CD4-positive, CD25-positive, alpha-beta regulatory T cell (primary cell): Measurements from ENCODE around the gene NXN. TPM values are rescaled to one million over a fixed set of nuclear protein-coding genes. Genes with fewer than 3 reads are reported as not detected.
A peak's percentile ranks its signal among the peaks of the same experiment; 100 is the strongest.
"Not testable (repeated sequence)": the region's sequence is repeated elsewhere in the genome, so short reads cannot be mapped to it uniquely, and the experiment has no call there.

Source experiments
- ATAC-seq, 2 donors: fragments of 150-1000 bp; cut with Tn5 transposase; one replicate each; pipeline ENCODE4 v1.10.0; 2021; ENCODE audit warnings: low read depth in 2 of 2, moderate number of reproducible peaks in 2 of 2, moderate library complexity in 1 of 2
- DNase-seq, 3 donors: peaks; one replicate each; pipeline versions ENCODE4 v3.0.0 to v3.0.0-alpha.2; 2012 to 2022; ENCODE audit warnings: mixed read lengths in 1 of 3
- H3K27ac ChIP-seq: one replicate; pipeline ENCODE4 v1.7.0; 2013; ENCODE audit warnings: mild to moderate bottlenecking, low read length; ENCODE audit not compliant: insufficient read depth, poor library complexity, severe bottlenecking
- H3K27me3 ChIP-seq: one replicate; pipeline ENCODE4 v1.7.0; 2013; ENCODE audit warnings: low read length; ENCODE audit not compliant: control insufficient read depth, insufficient read depth
- H3K36me3 ChIP-seq: one replicate; pipeline ENCODE4 v1.7.0; 2013; ENCODE audit warnings: mild to moderate bottlenecking, low read length, moderate library complexity; ENCODE audit not compliant: control insufficient read depth, insufficient read depth
- H3K4me1 ChIP-seq: 2 replicates; pipeline ENCODE4 v1.7.0; 2013; ENCODE audit warnings: mild to moderate bottlenecking, low read length; ENCODE audit not compliant: insufficient read depth, control insufficient read depth, poor library complexity, severe bottlenecking
- H3K4me3 ChIP-seq: one replicate; pipeline ENCODE4 v1.7.0; 2013; ENCODE audit warnings: low read depth, mild to moderate bottlenecking, low read length, moderate library complexity
- H3K9me3 ChIP-seq, 2 experiments: 1 replicate in 1 of 2; 2 replicates in 1 of 2; pipeline ENCODE4 v1.7.0; 2013; ENCODE audit warnings: low read length in 2 of 2, mild to moderate bottlenecking in 1 of 2, moderate library complexity in 1 of 2; ENCODE audit not compliant: control insufficient read depth in 2 of 2
- H3K27ac Mint-ChIP-seq, 3 donors: one replicate each; pipeline ENCODE4 v1.8.0; 2020 to 2022; ENCODE audit warnings: mild to moderate bottlenecking in 3 of 3, mixed read lengths in 3 of 3, moderate library complexity in 2 of 3
- H3K27me3 Mint-ChIP-seq: one replicate; pipeline ENCODE4 v1.8.0; 2022; ENCODE audit warnings: mild to moderate bottlenecking, mixed read lengths
- H3K36me3 Mint-ChIP-seq: one replicate; pipeline ENCODE4 v1.8.0; 2020; ENCODE audit warnings: mixed read lengths
- H3K4me1 Mint-ChIP-seq, 4 donors: one replicate each; pipeline ENCODE4 v1.8.0; 2020 to 2022; ENCODE audit warnings: mixed read lengths in 4 of 4, mild to moderate bottlenecking in 1 of 4
- H3K4me3 Mint-ChIP-seq, 4 donors: one replicate each; pipeline ENCODE4 v1.8.0; 2020 to 2022; ENCODE audit warnings: mild to moderate bottlenecking in 4 of 4, mixed read lengths in 4 of 4, moderate library complexity in 3 of 4
- H3K9me3 Mint-ChIP-seq, 7 donors: one replicate each; pipeline ENCODE4 v1.8.0; 2020 to 2022; ENCODE audit warnings: mixed read lengths in 7 of 7, mild to moderate bottlenecking in 3 of 7, moderate library complexity in 2 of 7
- polyA plus RNA-seq, 4 donors: library from polyadenylated mRNA; unstranded; fragments of 300-500 nt; fragmentation: Illumina TruSeq; gene quantifications; one replicate each; pipeline ENCODE4 v1.2.3, GENCODE V29; 2021
- total RNA-seq: library from RNA; stranded (reverse); gene quantifications from one replicate; pipeline ENCODE4 v1.2.3, GENCODE V29; 2022

NXN gene
- total and polyA plus RNA-seq, 5 donors from 2014 or later = 0.44 to 0.89 (median 0.65) TPM

DNA sequence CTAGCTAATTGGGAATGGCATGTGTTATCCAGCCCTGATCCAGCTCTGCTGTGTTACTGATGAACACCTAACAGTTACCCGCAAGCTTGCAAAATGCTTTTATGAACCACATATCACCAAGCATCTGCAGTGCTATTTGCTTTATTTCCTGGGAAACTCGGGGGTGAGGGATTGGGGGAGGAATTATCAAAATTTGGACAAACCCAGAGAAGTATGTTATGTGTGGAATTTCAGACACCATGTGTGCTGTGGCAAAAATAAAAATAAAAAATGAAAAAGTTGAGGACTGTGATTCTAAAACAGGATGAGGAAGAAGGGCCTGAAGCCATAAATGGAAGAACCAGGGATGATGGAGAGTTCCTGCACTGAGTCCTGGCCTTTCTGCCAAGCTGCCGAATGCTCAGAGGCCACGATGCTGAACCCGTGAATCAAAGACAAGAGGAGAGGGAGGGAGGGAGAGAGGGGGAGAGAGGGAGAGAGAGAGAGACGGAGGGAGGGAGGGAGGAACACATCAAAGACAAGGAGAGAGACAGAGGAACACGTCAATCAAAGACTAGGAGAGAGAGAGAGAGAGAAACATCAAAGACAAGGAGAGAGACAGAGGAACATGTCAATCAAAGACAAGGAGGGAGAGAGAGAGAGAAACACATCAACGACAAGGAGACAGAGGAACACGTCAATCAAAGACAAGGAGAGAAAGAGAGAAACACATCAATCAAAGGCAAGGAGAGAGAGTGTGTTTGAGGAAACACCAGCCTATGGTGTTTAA, 107.6 kb downstream of the NXN start:
- H3K4me3 ChIP-seq = no peak overlapping the region
- no peaks in the 10 kb centered on the region for H3K9me3 ChIP-seq
- peak overlapping the region in 1 of 3 donors; percentile 79 for H3K27ac Mint-ChIP-seq
- DNase-seq (no peak), ATAC-seq (no peak)
- H3K4me3 Mint-ChIP-seq = no peak overlapping the region
- peaks cover 30% of the 10 kb centered on the region for H3K27me3 Mint-ChIP-seq
- H3K27ac ChIP-seq = no peak overlapping the region
- H3K27me3 ChIP-seq = no peaks in the 10 kb centered on the region
- peaks cover 0 to 4% (median 0%) of the 10 kb centered on the region in 7 donors for H3K9me3 Mint-ChIP-seq
- H3K4me1 Mint-ChIP-seq = peaks cover 0 to 10% (median 3%) of the 10 kb centered on the region in 4 donors
- H3K36me3 Mint-ChIP-seq = no peaks in the 10 kb centered on the region
- H3K36me3 ChIP-seq = no peaks in the 10 kb centered on the region
- H3K4me1 ChIP-seq = no peaks in the 10 kb centered on the region

DNA sequence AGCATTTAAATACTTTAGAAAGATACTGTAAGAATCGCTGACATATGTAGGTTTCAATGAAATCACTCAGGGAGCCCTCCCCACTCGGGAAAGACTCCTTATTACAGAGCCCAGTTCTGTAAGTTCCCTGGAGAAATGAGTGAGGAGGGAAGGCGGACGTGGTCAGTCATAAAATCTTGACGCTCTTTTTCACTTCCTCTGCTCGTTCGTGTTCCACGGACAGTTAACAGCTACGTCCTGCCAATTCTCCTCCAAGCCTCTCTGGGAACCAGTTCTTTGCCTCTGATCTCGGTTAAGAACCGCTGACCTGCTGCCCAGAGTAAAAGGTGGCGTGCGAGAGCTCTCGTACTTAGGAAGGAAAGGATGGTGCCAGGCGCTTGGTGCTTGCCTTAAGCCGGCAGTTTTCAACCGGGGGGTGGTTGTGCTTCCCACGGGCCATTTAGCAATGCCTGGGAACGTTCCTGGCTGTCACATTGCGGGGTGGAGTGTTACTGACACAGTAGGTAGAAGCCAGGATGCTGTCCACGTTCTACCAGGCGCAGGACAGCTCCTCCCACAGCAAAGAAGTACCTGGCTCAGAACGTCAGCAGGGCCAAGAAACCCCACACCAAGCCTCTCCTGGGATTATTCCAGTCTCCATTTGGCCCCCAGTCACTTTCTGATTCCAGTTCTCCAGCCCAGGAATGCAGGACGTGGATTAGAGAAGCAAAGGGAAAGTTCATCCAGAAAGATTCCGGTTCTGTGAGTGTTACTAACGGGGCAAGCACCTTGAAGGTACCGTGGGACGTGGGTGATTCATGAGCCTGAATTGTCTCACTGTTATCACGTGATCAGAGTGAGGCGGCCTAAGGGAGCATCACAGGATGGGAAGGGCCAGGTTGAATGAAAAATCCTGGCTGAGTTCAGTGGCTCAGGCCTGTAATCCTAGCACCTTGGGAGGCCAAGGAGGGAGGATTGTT, 109.7 kb downstream of the NXN start:
- no peak for ATAC-seq
- H3K27me3 Mint-ChIP-seq = peaks cover 30% of the 10 kb centered on the region
- no peaks in the 10 kb centered on the region for H3K36me3 Mint-ChIP-seq
- no peak for DNase-seq
- peaks cover 0 to 5% (median 0%) of the 10 kb centered on the region in 4 donors for H3K4me1 Mint-ChIP-seq
- H3K4me3 ChIP-seq = no peak overlapping the region
- peak overlapping the region in 1 of 4 donors; percentile 28 for H3K4me3 Mint-ChIP-seq
- no peaks in the 10 kb centered on the region for H3K36me3 ChIP-seq
- H3K4me1 ChIP-seq = no peaks in the 10 kb centered on the region
- peaks cover 0 to 4% (median 0%) of the 10 kb centered on the region in 7 donors for H3K9me3 Mint-ChIP-seq
- no peaks in the 10 kb centered on the region for H3K27me3 ChIP-seq
- H3K27ac Mint-ChIP-seq = no peak overlapping the region
- H3K9me3 ChIP-seq = no peaks in the 10 kb centered on the region
- H3K27ac ChIP-seq = no peak overlapping the region

DNA sequence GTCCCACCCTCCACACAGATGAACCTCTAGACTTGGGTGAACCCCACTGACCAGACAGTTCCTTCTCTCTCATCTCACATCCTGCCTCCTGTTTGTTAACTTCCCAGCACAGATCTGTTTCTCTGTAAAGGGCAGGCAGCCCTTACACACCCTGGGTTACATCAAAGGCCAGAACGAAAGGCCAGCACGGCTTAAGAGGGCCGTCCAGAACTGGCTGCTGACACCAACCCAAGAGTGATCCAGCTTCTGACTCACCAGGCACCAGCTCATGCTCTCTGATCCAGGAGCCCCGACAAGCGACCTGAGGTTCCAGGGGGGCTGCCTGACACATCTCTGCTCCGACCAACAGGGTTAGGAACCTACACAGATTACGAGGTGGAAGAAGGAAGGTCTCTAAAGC, 110.5 kb downstream of the NXN start:
- DNase-seq (no peak), ATAC-seq (no peak)
- H3K4me1 ChIP-seq = no peaks in the 10 kb centered on the region
- Mint-ChIP-seq H3K27me3 (peaks cover 38% of the 10 kb centered on the region), H3K4me1 (peaks cover 0 to 5% (median 0%) of the 10 kb centered on the region in 4 donors), H3K27ac (no peak overlapping the region), H3K9me3 (peaks cover 0 to 4% (median 0%) of the 10 kb centered on the region in 7 donors), H3K36me3 (no peaks in the 10 kb centered on the region), H3K4me3 (no peak overlapping the region)
- H3K36me3 ChIP-seq = no peaks in the 10 kb centered on the region
- no peaks in the 10 kb centered on the region for H3K9me3 ChIP-seq
- no peaks in the 10 kb centered on the region for H3K27me3 ChIP-seq
- no peak overlapping the region for H3K27ac ChIP-seq
- H3K4me3 ChIP-seq = no peak overlapping the region

DNA sequence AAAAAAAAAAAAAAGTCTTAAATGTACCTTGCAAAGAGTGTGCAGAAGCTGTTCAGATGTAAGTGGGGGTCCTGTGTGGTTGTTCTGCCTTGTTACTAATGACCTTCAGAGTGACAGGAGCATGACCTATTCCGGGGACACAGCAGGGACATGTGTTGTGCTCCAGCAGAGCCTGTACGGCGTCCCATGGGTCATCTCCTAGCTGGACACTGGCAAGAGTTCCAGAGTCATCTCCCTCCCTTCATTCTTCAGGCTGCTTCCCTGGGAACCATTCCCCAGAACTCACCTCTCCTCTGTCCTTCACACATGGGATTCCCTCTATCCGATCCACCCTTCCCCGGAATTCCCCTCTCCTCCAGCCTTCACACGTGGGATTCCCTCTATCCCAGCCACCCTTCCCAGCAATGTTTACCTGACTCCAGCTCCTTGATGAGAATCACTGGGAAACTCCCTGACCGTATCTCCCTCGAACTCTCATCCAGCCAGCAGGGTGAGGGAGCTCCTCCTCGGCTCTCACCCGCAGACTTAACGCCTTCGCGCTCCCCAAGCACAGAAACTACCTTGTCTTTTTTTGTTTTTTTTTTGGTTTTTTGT, 111.6 kb downstream of the NXN start:
- peaks cover 42% of the 10 kb centered on the region for H3K27me3 Mint-ChIP-seq

DNA sequence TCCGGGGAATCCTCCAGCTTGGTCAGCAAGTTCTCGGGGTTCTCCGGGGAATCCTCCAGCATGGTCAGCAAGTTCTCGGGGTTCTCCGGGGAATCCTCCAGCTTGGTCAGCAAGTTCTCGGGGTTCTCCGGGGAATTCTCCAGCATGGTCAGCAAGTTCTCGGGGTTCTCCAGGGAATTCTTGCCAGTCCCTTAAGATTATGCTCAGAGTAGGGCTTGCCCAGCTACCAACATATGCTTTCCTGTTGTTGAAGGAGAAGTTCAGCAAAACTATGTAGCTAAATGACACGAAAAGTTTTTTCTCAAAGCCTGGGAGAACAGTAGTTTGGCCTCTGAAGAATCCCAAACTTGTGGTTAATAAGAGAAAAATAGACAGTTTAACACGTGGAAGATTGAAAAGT, 112.3 kb downstream of the NXN start:
- H3K4me1 ChIP-seq, H3K27ac Mint-ChIP-seq, H3K9me3 ChIP-seq, H3K36me3 ChIP-seq, H3K4me3 Mint-ChIP-seq, H3K9me3 Mint-ChIP-seq, H3K27me3 ChIP-seq, DNase-seq, H3K4me1 Mint-ChIP-seq, H3K4me3 ChIP-seq, H3K27ac ChIP-seq, H3K36me3 Mint-ChIP-seq, ATAC-seq: not testable (repeated sequence)
- H3K27me3 Mint-ChIP-seq = peaks cover 42% of the 10 kb centered on the region

More for the DNA sequence above, 111.6 kb downstream of the NXN start:
- Histone ChIP-seq H3K4me1 (no peaks in the 10 kb centered on the region), H3K36me3 (no peaks in the 10 kb centered on the region), H3K27me3 (no peaks in the 10 kb centered on the region), H3K27ac (no peak overlapping the region), H3K9me3 (no peaks in the 10 kb centered on the region), H3K4me3 (no peak overlapping the region)
- DNase-seq (no peak), ATAC-seq (no peak)
- Mint-ChIP-seq H3K27ac (no peak overlapping the region), H3K4me3 (no peak overlapping the region), H3K36me3 (no peaks in the 10 kb centered on the region), H3K9me3 (peaks cover 0 to 4% (median 0%) of the 10 kb centered on the region in 7 donors), H3K4me1 (peaks cover 0 to 5% (median 0%) of the 10 kb centered on the region in 4 donors)

DNA sequence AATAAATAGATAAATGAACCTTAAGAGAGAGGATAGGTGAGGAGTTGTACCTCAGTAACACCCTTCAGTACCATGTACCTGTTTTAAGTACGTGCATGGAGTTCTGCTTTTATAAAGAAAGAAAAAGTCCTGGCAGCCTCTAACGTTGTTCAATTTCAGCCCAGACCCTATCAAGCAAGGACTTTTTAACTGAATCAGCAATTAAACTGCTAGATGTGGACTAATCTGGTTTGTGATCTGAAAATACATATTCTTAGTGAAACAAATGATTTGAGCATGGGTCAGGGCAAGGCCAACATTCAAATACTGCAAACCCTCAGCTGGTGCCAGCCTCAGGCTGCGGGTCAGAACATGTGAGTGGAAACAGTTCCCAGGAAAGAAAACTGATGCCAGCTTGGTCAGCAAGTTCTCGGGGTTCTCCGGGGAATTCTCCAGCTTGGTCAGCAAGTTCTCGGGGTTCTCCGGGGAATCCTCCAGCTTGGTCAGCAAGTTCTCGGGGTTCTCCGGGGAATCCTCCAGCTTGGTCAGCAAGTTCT, 112.9 kb downstream of the NXN start:
- peaks cover 37% of the 10 kb centered on the region for H3K27me3 Mint-ChIP-seq
- H3K4me1 ChIP-seq = no peaks in the 10 kb centered on the region
- no peak for DNase-seq
- ATAC-seq = no peak
- no peak overlapping the region for H3K4me3 Mint-ChIP-seq
- H3K9me3 Mint-ChIP-seq = peaks cover 0 to 2% (median 0%) of the 10 kb centered on the region in 7 donors
- no peak overlapping the region for H3K27ac ChIP-seq
- no peaks in the 10 kb centered on the region for H3K27me3 ChIP-seq
- H3K27ac Mint-ChIP-seq = no peak overlapping the region
- no peaks in the 10 kb centered on the region for H3K9me3 ChIP-seq
- H3K4me1 Mint-ChIP-seq = no peaks in the 10 kb centered on the region
- H3K36me3 ChIP-seq = no peaks in the 10 kb centered on the region
- no peaks in the 10 kb centered on the region for H3K36me3 Mint-ChIP-seq
- no peak overlapping the region for H3K4me3 ChIP-seq

DNA sequence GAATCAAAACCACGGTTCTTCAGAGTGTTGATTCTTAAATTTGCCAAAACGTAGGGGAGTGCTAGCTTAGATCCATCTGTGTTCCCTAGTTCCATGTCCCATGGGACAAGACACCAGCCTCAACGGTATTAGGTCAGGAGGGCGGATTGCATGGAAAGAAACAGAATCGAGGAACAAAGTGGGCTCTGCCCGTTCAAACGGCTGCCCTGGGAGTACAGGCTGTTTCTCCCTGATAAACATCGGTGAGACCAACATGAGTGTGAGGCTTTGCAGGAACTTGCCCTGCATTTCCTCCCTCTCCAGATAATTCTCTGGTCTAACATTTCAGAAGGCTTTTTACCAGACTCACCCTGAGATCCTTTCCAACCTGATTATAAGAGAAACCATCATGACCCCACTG, 115.3 kb downstream of the NXN start:
- ATAC-seq = no peak
- H3K9me3 Mint-ChIP-seq = peaks cover 0 to 2% (median 0%) of the 10 kb centered on the region in 7 donors
- H3K27ac Mint-ChIP-seq = peak overlapping the region in 1 of 3 donors; percentile 40
- DNase-seq = no peak
- Histone ChIP-seq H3K9me3 (no peaks in the 10 kb centered on the region), H3K4me3 (no peak overlapping the region), H3K27ac (no peak overlapping the region), H3K27me3 (no peaks in the 10 kb centered on the region), H3K4me1 (no peaks in the 10 kb centered on the region), H3K36me3 (no peaks in the 10 kb centered on the region)
- no peak overlapping the region for H3K4me3 Mint-ChIP-seq
- no peaks in the 10 kb centered on the region for H3K36me3 Mint-ChIP-seq
- no peaks in the 10 kb centered on the region for H3K4me1 Mint-ChIP-seq
- H3K27me3 Mint-ChIP-seq = peaks cover 29% of the 10 kb centered on the region
